Skeletal muscle tissue (tissue), 4 donors: Measurements from ENCODE around the gene SAMD9. TPM values are rescaled to one million over a fixed set of nuclear protein-coding genes. Genes with fewer than 3 reads are reported as not detected.
"Not testable (repeated sequence)": the region's sequence is repeated elsewhere in the genome, so short reads cannot be mapped to it uniquely, and the experiment has no call there.

ENCODE experiments used
- H3K27ac ChIP-seq: one replicate; pipeline ENCODE4 v1.7.0; 2013; ENCODE audit warnings: mild to moderate bottlenecking, low read depth, low read length, inconsistent platforms
- H3K27me3 ChIP-seq, 3 donors: one replicate each; pipeline ENCODE4 v1.7.0; 2013; ENCODE audit warnings: low read length in 3 of 3; ENCODE audit not compliant: control insufficient read depth in 3 of 3, insufficient read depth in 3 of 3
- H3K36me3 ChIP-seq, 3 donors: one replicate each; pipeline ENCODE4 v1.7.0; 2013; ENCODE audit warnings: low read length in 3 of 3; ENCODE audit not compliant: control insufficient read depth in 3 of 3, insufficient read depth in 3 of 3
- H3K4me1 ChIP-seq, 3 donors: one replicate each; pipeline ENCODE4 v1.7.0; 2013; ENCODE audit warnings: low read length in 3 of 3, mild to moderate bottlenecking in 3 of 3; ENCODE audit not compliant: control insufficient read depth in 3 of 3, insufficient read depth in 3 of 3
- H3K4me3 ChIP-seq, 3 donors: one replicate each; pipeline ENCODE4 v1.7.0; 2013; ENCODE audit warnings: low read length in 3 of 3
- H3K9ac ChIP-seq, 3 donors: one replicate each; pipeline ENCODE4 v1.7.0; 2013; ENCODE audit warnings: low read length in 3 of 3, mild to moderate bottlenecking in 3 of 3, moderate library complexity in 2 of 3, low read depth in 1 of 3
- H3K9me3 ChIP-seq, 3 donors: one replicate each; pipeline ENCODE4 v1.7.0; 2013; ENCODE audit warnings: low read length in 3 of 3; ENCODE audit not compliant: control insufficient read depth in 3 of 3
- total RNA-seq: library from RNA; depleted of rRNA; stranded (reverse); fragments of >200 nt; gene quantifications from one replicate; pipeline ENCODE4 v1.2.3, GENCODE V29; 2014
- donor health status: Osteomylitis.

SAMD9 gene
- total RNA-seq, 1 donor from 2014 or later: 3.1 TPM

GRCh38 chr7:93147363-93147762 lies 29.6 kb upstream of the SAMD9 start:
- H3K9me3 ChIP-seq: no peaks in the 10 kb centered on the region
- H3K27me3 ChIP-seq: no peaks in the 10 kb centered on the region
- peak overlapping the region; percentile 59 for H3K27ac ChIP-seq
- peak overlapping the region; percentile 68 to 75 (median 73) for H3K4me3 ChIP-seq
- H3K4me1 ChIP-seq: peaks cover 4 to 6% (median 4%) of the 10 kb centered on the region in 3 donors
- H3K9ac ChIP-seq: peak overlapping the region; percentile 19 to 72 (median 52)
- peaks cover 10 to 22% (median 19%) of the 10 kb centered on the region in 3 donors for H3K36me3 ChIP-seq

GRCh38 chr7:93146472-93147141 lies 28.8 kb upstream of the SAMD9 start:
- Histone ChIP-seq H3K9ac (peak overlapping the region; percentile 40 to 72 (median 52)), H3K27ac (peak overlapping the region; percentile 59)

GRCh38 chr7:93146036-93146435 lies 28.3 kb upstream of the SAMD9 start:
- peaks cover 17 to 29% (median 29%) of the 10 kb centered on the region in 3 donors for H3K36me3 ChIP-seq
- peak overlapping the region in 1 of 3 donors; percentile 72 for H3K9ac ChIP-seq
- H3K27me3 ChIP-seq: no peaks in the 10 kb centered on the region
- H3K4me1 ChIP-seq: peaks cover 4 to 6% (median 4%) of the 10 kb centered on the region in 3 donors
- H3K27ac ChIP-seq: peak overlapping the region; percentile 59
- H3K4me3 ChIP-seq: no peak overlapping the region
- peaks cover 0 to 2% (median 0%) of the 10 kb centered on the region in 3 donors for H3K9me3 ChIP-seq

More at GRCh38 chr7:93146472-93147141, 28.8 kb upstream of the SAMD9 start:
- Histone ChIP-seq H3K9me3 (peaks cover 0 to 2% (median 0%) of the 10 kb centered on the region in 3 donors), H3K4me3 (peak overlapping the region; percentile 59 to 75 (median 73)), H3K36me3 (peaks cover 13 to 27% (median 23%) of the 10 kb centered on the region in 3 donors), H3K4me1 (peaks cover 4 to 6% (median 4%) of the 10 kb centered on the region in 3 donors), H3K27me3 (no peaks in the 10 kb centered on the region)

GRCh38 chr7:93145354-93145753 lies 27.6 kb upstream of the SAMD9 start:
- Histone ChIP-seq H3K9ac (no peak overlapping the region), H3K27me3 (no peaks in the 10 kb centered on the region), H3K27ac (no peak overlapping the region), H3K9me3 (peaks cover 0 to 2% (median 0%) of the 10 kb centered on the region in 3 donors), H3K36me3 (peaks cover 24 to 35% (median 35%) of the 10 kb centered on the region in 3 donors), H3K4me1 (peaks cover 4 to 6% (median 4%) of the 10 kb centered on the region in 3 donors), H3K4me3 (no peak overlapping the region)

- Histone ChIP-seq H3K27me3 (no peaks in the 10 kb centered on the region), H3K4me3 (no peak overlapping the region), H3K36me3 (peaks cover 42 to 62% (median 60%) of the 10 kb centered on the region in 3 donors), H3K9ac (no peak overlapping the region), H3K27ac (no peak overlapping the region), H3K9me3 (peaks cover 0 to 10% (median 8%) of the 10 kb centered on the region in 3 donors), H3K4me1 (peaks cover 2 to 4% (median 3%) of the 10 kb centered on the region in 3 donors)
Measured at GRCh38 chr7:93142127-93142526, 24.3 kb upstream of the SAMD9 start.

- H3K36me3 ChIP-seq: peaks cover 43 to 74% (median 73%) of the 10 kb centered on the region in 3 donors
- no peak overlapping the region for H3K9ac ChIP-seq
- H3K27ac ChIP-seq: no peak overlapping the region
- peaks cover 0 to 10% (median 8%) of the 10 kb centered on the region in 3 donors for H3K9me3 ChIP-seq
- H3K4me3 ChIP-seq: no peak overlapping the region
- no peaks in the 10 kb centered on the region for H3K4me1 ChIP-seq
- H3K27me3 ChIP-seq: no peaks in the 10 kb centered on the region
Measured at GRCh38 chr7:93140582-93141191, 22.9 kb upstream of the SAMD9 start.

GRCh38 chr7:93138576-93138975 lies 20.8 kb upstream of the SAMD9 start:
- Histone ChIP-seq H3K9ac (no peak overlapping the region), H3K27me3 (no peaks in the 10 kb centered on the region), H3K4me3 (no peak overlapping the region), H3K9me3 (peaks cover 5 to 15% (median 15%) of the 10 kb centered on the region in 3 donors), H3K4me1 (no peaks in the 10 kb centered on the region), H3K36me3 (peaks cover 49 to 74% (median 69%) of the 10 kb centered on the region in 3 donors), H3K27ac (no peak overlapping the region)

- H3K9me3 ChIP-seq: peaks cover 5 to 22% (median 5%) of the 10 kb centered on the region in 3 donors
- peaks cover 13 to 27% (median 24%) of the 10 kb centered on the region in 3 donors for H3K36me3 ChIP-seq
- H3K27ac ChIP-seq: no peak overlapping the region
- no peaks in the 10 kb centered on the region for H3K4me1 ChIP-seq
- H3K4me3 ChIP-seq: no peak overlapping the region
- H3K27me3 ChIP-seq: no peaks in the 10 kb centered on the region
- H3K9ac ChIP-seq: no peak overlapping the region
Measured at GRCh38 chr7:93133005-93133404, 15.2 kb upstream of the SAMD9 start.

GRCh38 chr7:93132216-93132615 lies 14.4 kb upstream of the SAMD9 start:
- H3K4me3 ChIP-seq: no peak overlapping the region
- H3K36me3 ChIP-seq: peaks cover 12 to 24% (median 19%) of the 10 kb centered on the region in 3 donors
- H3K9me3 ChIP-seq: peaks cover 5 to 19% (median 5%) of the 10 kb centered on the region in 3 donors
- H3K4me1 ChIP-seq: no peaks in the 10 kb centered on the region
- H3K9ac ChIP-seq: no peak overlapping the region
- no peaks in the 10 kb centered on the region for H3K27me3 ChIP-seq
- H3K27ac ChIP-seq: no peak overlapping the region

GRCh38 chr7:93126954-93127353 lies 9.2 kb upstream of the SAMD9 start:
- H3K9me3 ChIP-seq, H3K27ac ChIP-seq, H3K36me3 ChIP-seq, H3K27me3 ChIP-seq, H3K4me3 ChIP-seq, H3K9ac ChIP-seq, H3K4me1 ChIP-seq: not testable (repeated sequence)
